Natural killer cell (primary cell): ENCODE data around the gene LILRB3. TPM values are rescaled to one million over a fixed set of nuclear protein-coding genes. Genes with fewer than 3 reads are reported as not detected.

Experiments
- ATAC-seq, 3 donors: fragments of 150-1000 bp in 2 of 3; fragments of 200-7000 bp in 1 of 3; cut with Tn5 transposase; 1 replicate in 1 of 3; 2 replicates in 2 of 3; pipeline ENCODE4 v1.10.0; 2021; ENCODE audit warnings: mild to moderate bottlenecking in 2 of 3, moderate library complexity in 2 of 3
- DNase-seq, 2 donors: peaks; one replicate each; pipeline versions ENCODE4 v3.0.0 to v3.0.0-alpha.2; 2013 to 2021; ENCODE audit warnings: mixed read lengths in 1 of 2
- H3K27ac ChIP-seq: one replicate; pipeline ENCODE4 v1.5.1; 2013; ENCODE audit warnings: mild to moderate bottlenecking, low read length
- H3K27me3 ChIP-seq: one replicate; pipeline ENCODE4 v1.6.1; 2013; ENCODE audit warnings: low read length; ENCODE audit not compliant: control insufficient read depth, insufficient read depth
- H3K36me3 ChIP-seq: one replicate; pipeline ENCODE4 v1.6.1; 2013; ENCODE audit warnings: low read length; ENCODE audit not compliant: control insufficient read depth, insufficient read depth
- H3K4me1 ChIP-seq: one replicate; pipeline ENCODE4 v1.6.1; 2013; ENCODE audit warnings: low read length; ENCODE audit not compliant: control insufficient read depth, insufficient read depth
- H3K4me3 ChIP-seq: one replicate; pipeline ENCODE4 v1.5.1; 2013; ENCODE audit warnings: low read length
- H3K9me3 ChIP-seq: one replicate; pipeline ENCODE4 v1.6.1; 2013; ENCODE audit warnings: low read length; ENCODE audit not compliant: control insufficient read depth, insufficient read depth
- H3K27ac Mint-ChIP-seq, 2 donors: one replicate each; pipeline ENCODE4 v1.8.0; 2022; ENCODE audit warnings: mild to moderate bottlenecking in 2 of 2, mixed read lengths in 2 of 2, moderate library complexity in 1 of 2
- H3K27me3 Mint-ChIP-seq, 2 donors: one replicate each; pipeline ENCODE4 v1.8.0; 2022; ENCODE audit warnings: low read depth in 2 of 2, mixed read lengths in 2 of 2
- H3K36me3 Mint-ChIP-seq: one replicate; pipeline ENCODE4 v1.8.0; 2022; ENCODE audit warnings: mixed read lengths
- H3K4me1 Mint-ChIP-seq, 2 donors: one replicate each; pipeline ENCODE4 v1.8.0; 2022; ENCODE audit warnings: mixed read lengths in 2 of 2
- H3K4me3 Mint-ChIP-seq: one replicate; pipeline ENCODE4 v1.8.0; 2022; ENCODE audit warnings: mild to moderate bottlenecking, moderate library complexity, mixed read lengths
- H3K9me3 Mint-ChIP-seq, 2 donors: one replicate each; pipeline ENCODE4 v1.8.0; 2022; ENCODE audit warnings: mixed read lengths in 2 of 2
- WGBS: methylation state at CpG from one replicate; pipeline ENCODE4 v1.1.7; 2013; ENCODE audit warnings: missing lambda C conversion rate; ENCODE audit not compliant: insufficient coverage; 5-methylcytosine and 5-hydroxymethylcytosine counted together
- intact Hi-C: fragments of 100-400 bp; cut with micrococcal nuclease; formaldehyde crosslinking; loops from one replicate; pipeline ENCODE4 v1.14.2; 2022
- total RNA-seq, 4 donors: library from RNA; stranded (reverse); fragments of 120-200 nt in 1 of 4; gene quantifications; one replicate each; pipeline versions ENCODE4 v1.2.3 to v1.2.4, GENCODE V29; 2013 to 2022
- TF ChIP-seq, protein P1 (sequence below): fragments of 200-600 bp; IDR thresholded peaks from one replicate; pipeline ENCODE4 v1.8.0; 2022; ENCODE audit warnings: antibody characterized with exemption

Gene LILRB3
- total RNA-seq, 3 donors from 2014 or later (not counting 1 experiment from before 2014, with no cell fraction given): 6.8 to 12.6 (median 12.6) TPM

DNA sequence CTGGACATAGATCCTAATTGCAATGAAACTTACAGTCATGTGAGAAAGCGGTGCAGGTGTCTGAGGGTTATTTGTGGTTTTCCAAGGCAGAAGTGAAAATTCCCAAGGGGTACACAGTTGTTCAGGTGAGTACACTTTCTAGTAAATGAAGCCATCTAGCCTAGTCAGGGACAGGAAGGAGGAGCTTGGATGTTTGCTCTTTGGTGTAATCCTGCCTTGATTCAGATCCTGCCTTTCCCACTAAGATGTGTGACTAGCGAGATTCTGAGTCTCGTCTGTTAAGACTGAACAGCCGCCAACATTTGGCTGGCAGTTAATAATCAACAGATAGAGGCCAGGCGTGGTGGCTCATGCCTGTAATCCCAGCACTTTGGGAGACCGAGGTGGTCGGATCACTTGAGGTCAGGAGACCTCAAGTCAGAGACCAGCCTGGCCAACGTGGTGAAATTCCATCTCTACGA lies 19.6 kb downstream of the LILRB3 start:
- Mint-ChIP-seq H3K36me3 (peaks cover 7% of the 10 kb centered on the region), H3K27me3 (no peaks in the 10 kb centered on the region), H3K4me1 (peaks cover 43 to 53% of the 10 kb centered on the region in 2 donors), H3K4me3 (peak overlapping the region; percentile 42), H3K9me3 (no peaks in the 10 kb centered on the region), H3K27ac (peak overlapping the region in 1 of 2 donors; percentile 100)
- peaks cover 62% of the 10 kb centered on the region for H3K4me1 ChIP-seq
- 83% methylated on average over 9 of the region's 9 CpGs for WGBS
- H3K27ac ChIP-seq: no peak overlapping the region
- H3K27me3 ChIP-seq: no peaks in the 10 kb centered on the region
- no peaks in the 10 kb centered on the region for H3K9me3 ChIP-seq
- no peak overlapping the region for H3K4me3 ChIP-seq
- peaks cover 63% of the 10 kb centered on the region for H3K36me3 ChIP-seq
- TF ChIP-seq, protein P1, sequence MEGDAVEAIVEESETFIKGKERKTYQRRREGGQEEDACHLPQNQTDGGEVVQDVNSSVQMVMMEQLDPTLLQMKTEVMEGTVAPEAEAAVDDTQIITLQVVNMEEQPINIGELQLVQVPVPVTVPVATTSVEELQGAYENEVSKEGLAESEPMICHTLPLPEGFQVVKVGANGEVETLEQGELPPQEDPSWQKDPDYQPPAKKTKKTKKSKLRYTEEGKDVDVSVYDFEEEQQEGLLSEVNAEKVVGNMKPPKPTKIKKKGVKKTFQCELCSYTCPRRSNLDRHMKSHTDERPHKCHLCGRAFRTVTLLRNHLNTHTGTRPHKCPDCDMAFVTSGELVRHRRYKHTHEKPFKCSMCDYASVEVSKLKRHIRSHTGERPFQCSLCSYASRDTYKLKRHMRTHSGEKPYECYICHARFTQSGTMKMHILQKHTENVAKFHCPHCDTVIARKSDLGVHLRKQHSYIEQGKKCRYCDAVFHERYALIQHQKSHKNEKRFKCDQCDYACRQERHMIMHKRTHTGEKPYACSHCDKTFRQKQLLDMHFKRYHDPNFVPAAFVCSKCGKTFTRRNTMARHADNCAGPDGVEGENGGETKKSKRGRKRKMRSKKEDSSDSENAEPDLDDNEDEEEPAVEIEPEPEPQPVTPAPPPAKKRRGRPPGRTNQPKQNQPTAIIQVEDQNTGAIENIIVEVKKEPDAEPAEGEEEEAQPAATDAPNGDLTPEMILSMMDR: no peak
- intact Hi-C loops: no loop called here
- DNase-seq (no peak), ATAC-seq (no peak)

- H3K27me3 ChIP-seq: no peaks in the 10 kb centered on the region
- peaks cover 52% of the 10 kb centered on the region for H3K36me3 ChIP-seq
- TF ChIP-seq, protein P1: no peak
- H3K27me3 Mint-ChIP-seq: no peaks in the 10 kb centered on the region
- peak overlapping the region; percentile 100 for H3K4me3 Mint-ChIP-seq
- H3K4me1 ChIP-seq: peaks cover 51% of the 10 kb centered on the region
- H3K27ac Mint-ChIP-seq: peak overlapping the region; percentile 97 to 100
- DNase-seq: no peak
- 70% methylated on average over 13 of the region's 13 CpGs for WGBS
- ATAC-seq: no peak
- H3K27ac ChIP-seq: peak overlapping the region; percentile 95
- no peak overlapping the region for H3K4me3 ChIP-seq
- H3K4me1 Mint-ChIP-seq: peaks cover 38 to 45% of the 10 kb centered on the region in 2 donors
- intact Hi-C loops: loop anchor here (1.0 kb wide), 1 partner anchor 8 kb away; no protein-coding TSS in a partner anchor
- H3K36me3 Mint-ChIP-seq: no peaks in the 10 kb centered on the region
- H3K9me3 Mint-ChIP-seq: no peaks in the 10 kb centered on the region
- no peaks in the 10 kb centered on the region for H3K9me3 ChIP-seq
Measured at GRCh38 chr19:54201980-54202379, 20.8 kb downstream of the LILRB3 start.

- TF ChIP-seq, protein P1: no peak
- H3K4me3 Mint-ChIP-seq: peak overlapping the region; percentile 100
- H3K9me3 ChIP-seq: no peaks in the 10 kb centered on the region
- no peaks in the 10 kb centered on the region for H3K27me3 Mint-ChIP-seq
- H3K4me3 ChIP-seq: peak overlapping the region; percentile 88
- DNase-seq (no peak), ATAC-seq (peak; percentile 1 to 67 (median 58))
- WGBS: 6% methylated on average over 26 of the region's 28 CpGs
- intact Hi-C loops: loop anchor here (1.0 kb wide), 1 partner anchor 9 kb away; no protein-coding TSS in a partner anchor
- H3K27ac ChIP-seq: peak overlapping the region; percentile 95
- H3K27ac Mint-ChIP-seq: peak overlapping the region; percentile 97 to 100
- no peaks in the 10 kb centered on the region for H3K9me3 Mint-ChIP-seq
- no peaks in the 10 kb centered on the region for H3K36me3 Mint-ChIP-seq
- H3K4me1 Mint-ChIP-seq: peaks cover 38 to 45% of the 10 kb centered on the region in 2 donors
- peaks cover 44% of the 10 kb centered on the region for H3K4me1 ChIP-seq
- peaks cover 44% of the 10 kb centered on the region for H3K36me3 ChIP-seq
- no peaks in the 10 kb centered on the region for H3K27me3 ChIP-seq
Measured at GRCh38 chr19:54201172-54201701, 21.6 kb downstream of the LILRB3 start.

DNA sequence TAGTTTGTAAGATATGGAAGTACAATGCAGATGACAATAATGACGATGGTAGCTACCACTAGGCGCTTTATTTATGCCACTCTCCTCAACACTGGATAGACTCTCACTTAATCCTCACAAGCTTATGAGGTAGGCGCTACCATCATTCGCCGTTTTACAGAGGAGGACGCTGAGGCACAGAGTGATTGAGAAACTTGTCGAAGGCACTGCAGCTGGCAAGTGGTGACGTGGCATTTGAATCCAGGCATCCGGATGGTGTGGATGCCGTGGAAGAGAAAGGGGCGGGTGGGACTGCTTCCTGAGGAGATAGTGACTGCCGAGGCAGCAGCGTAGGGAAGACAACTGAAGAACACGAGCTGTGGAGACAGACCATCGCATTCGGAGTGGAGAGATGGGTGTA lies 23.4 kb downstream of the LILRB3 start:
- intact Hi-C loops: loop anchor here (10.0 kb wide), 1 partner anchor 1455 kb away; the partner anchor contains the start of gene U2AF2
- Mint-ChIP-seq H3K4me1 (peaks cover 34 to 35% of the 10 kb centered on the region in 2 donors), H3K36me3 (no peaks in the 10 kb centered on the region), H3K9me3 (no peaks in the 10 kb centered on the region), H3K4me3 (peak overlapping the region; percentile 100), H3K27me3 (no peaks in the 10 kb centered on the region), H3K27ac (peak overlapping the region; percentile 59 to 100)
- Histone ChIP-seq H3K27me3 (no peaks in the 10 kb centered on the region), H3K27ac (no peak overlapping the region), H3K4me3 (no peak overlapping the region), H3K4me1 (peaks cover 37% of the 10 kb centered on the region), H3K36me3 (peaks cover 27% of the 10 kb centered on the region), H3K9me3 (no peaks in the 10 kb centered on the region)
- no peak for ATAC-seq
- 98% methylated on average over 13 of the region's 16 CpGs for WGBS
- TF ChIP-seq, protein P1: no peak
- no peak for DNase-seq
